Stimulated activated CD4-positive, alpha-beta T cell treated with anti-CD3 and anti-CD28 coated beads, Interleukin-4, amount 100 ng/mL, for 1 hour (primary cell): ENCODE results near the gene GFOD1.
"Not testable (repeated sequence)": the region's sequence is repeated elsewhere in the genome, so short reads cannot be mapped to it uniquely, and the experiment has no call there.

ENCODE experiments used
- DNase-seq: peaks from one replicate; pipeline ENCODE4 v3.0.0-alpha.2; 2020

The GFOD1 gene

GRCh38 chr6:13438126-13438525 lies 49.3 kb downstream of the GFOD1 start:
- no peak for DNase-seq

DNA sequence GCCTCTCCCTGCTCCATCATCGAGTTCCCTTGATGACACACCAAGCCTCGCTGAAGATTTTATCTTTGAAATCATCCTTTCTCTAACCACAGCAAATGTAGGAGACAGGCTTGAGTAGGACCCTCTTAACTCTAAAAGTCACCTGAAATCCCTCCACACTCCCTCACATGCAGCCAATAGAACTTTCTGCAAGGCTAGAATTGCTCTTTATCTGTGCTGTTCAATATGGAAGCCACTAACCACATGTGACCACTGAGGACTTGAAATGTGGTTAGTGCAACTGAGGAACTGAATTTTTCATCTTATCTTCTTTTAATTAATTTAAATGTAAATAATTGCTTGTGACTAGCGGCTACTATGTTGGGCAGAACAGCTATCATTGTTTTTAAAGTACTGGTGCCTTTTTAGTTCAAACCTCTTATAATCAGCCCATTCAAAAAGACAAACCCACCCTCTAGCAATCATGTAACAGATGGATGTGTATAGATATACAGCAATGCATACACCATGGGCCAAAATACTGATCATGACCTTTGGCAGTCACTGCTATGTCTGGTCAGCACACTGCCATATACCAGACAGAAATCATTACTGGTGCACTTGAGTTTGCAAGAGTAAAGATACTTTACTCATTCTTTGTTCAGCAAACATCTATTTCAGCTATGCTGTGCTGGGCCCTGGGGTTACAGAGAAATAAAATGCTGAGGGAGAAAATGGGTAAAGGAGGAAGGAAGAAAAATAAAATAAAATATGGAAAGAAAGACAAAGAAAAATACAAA lies 50.0 kb downstream of the GFOD1 start:
- DNase-seq: no peak

DNA sequence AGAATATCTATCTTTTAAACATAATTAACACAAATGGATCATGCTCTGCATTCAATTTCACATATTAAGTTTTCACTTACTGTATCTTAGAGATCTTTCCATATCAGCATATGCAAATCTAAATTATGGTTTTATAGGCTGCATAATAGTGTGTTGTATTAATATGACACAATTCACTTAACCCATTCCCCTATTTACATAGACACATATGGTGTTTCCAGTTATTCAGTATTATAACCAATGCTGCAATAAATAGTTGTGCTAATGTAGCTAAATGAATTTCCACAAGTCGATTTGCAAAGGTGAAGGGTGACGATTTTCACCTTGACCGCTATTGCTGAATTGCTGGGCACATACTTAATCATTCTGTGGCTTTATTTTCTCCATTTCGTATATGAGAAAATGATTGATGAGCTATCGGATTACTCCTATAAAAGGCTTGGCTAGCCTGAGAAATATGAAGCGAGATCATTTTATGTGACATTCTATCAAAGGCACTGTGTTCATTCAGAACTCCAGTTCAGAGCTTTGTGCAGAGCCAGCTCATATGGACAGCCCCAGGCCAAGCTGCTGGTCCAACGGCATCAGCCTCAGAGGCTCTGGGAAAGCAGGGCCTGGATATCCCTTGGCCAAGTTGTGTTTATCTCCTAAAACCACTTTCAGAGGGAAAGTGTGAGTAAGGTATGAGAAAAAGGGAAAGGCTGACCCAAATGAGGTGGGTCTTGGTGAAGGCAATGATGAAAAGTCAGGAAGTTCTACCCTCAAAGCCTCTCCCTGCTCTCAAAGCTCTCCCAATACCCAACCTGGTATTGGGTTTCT lies 50.8 kb downstream of the GFOD1 start:
- no peak for DNase-seq

DNA sequence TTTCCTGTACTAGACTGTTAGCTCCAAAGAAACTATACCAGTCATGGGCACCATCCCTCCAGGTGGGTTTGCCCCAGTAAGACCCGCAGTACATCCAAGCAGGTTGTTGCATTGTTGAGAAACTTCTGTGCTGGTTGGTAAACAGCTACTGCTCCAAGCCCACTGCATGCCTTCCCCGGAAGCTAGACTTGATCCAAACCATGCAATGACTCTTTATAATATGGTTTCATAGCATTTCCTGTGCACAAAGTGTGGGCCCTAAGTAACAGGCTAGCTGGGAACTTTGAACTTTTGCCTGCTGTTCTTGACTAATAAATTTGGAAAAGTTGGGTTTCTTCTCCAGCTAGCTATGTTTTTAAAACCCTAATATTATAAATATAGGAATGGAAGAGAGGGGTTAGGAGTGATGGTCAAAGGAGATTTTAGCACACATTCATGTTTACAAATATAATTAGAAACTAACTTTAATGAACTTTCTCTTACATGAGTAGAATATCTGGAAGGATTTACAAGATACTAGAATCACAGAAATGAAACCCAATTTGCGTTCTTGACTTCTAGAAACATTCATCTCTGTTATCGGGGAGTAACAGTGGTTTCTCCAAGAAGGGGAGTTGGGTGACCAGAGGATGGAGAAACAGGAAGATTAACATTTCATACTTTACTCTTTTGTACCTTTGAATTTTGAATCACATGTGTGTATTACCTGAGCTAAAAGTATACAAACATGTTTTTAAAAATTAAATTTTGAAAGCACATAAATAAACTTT lies 51.7 kb downstream of the GFOD1 start:
- DNase-seq: no peak

DNA sequence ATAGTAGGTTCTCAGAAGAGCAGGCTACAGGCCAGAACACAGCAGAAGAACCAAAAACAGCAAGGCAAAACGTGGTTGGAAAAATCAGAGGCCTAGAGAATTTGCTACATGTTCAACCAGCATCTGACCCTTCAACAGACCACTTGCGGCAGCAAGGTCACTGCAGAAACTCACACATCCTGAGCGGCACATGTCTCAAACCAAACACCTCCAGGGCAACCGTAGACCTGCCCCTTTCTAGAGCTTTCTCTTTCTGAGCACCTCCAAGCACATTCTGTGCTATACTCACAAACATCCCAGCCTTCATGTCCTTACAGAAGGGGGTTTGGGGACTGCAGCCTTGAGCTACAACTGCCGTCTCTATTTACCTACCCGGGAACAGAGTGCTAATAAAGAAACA lies 52.6 kb downstream of the GFOD1 start:
- DNase-seq: no peak

DNA sequence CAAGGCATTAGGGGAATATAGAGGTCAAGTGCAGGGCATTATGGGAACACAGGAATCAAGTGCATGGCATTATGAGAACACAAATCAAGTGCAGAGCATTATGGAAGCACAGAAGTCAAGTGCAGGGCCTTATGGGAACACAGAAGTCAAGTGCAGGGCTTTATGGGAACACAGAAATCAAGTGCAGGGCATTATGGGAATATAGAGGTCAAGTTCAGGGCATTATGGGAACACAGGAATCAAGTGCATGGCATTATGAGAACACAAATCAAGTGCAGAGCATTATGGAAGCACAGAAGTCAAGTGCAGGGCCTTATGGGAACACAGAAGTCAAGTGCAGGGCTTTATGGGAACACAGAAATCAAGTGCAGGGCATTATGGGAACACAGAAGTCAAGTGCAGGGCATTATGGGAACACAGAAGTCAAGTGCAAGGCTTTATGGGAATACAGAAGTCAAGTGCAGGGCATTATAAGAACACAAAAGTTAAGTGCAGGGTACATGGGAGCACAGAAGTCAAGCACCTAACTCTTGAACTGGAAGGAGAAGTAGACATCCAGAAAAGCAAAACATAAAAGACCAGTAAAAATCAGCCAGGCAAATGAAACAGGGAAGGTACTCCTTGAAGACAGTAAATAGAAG lies 53.1 kb downstream of the GFOD1 start:
- not testable (repeated sequence) for DNase-seq

DNA sequence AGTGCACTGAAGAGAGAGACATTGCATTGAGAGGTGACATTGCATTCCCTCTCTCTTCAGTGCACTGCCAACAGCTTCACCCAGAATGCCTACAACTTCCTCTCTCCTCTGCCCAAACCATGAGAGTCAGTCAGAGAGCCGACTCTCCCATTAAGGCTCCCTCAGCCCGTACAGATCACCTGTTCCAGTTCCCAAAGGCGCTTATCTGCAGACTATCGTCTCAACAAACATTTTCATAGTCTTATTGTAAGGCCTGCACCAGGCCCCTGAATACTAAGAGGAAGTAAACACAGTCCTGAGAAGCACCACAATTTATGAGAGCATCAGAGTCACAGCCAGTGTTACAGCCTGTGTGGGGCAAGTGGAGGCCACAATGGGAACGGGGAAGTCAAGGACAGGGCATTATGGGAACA lies 53.7 kb downstream of the GFOD1 start:
- no peak for DNase-seq

GRCh38 chr6:13432526-13433184 lies 54.7 kb downstream of the GFOD1 start:
- no peak for DNase-seq

DNA sequence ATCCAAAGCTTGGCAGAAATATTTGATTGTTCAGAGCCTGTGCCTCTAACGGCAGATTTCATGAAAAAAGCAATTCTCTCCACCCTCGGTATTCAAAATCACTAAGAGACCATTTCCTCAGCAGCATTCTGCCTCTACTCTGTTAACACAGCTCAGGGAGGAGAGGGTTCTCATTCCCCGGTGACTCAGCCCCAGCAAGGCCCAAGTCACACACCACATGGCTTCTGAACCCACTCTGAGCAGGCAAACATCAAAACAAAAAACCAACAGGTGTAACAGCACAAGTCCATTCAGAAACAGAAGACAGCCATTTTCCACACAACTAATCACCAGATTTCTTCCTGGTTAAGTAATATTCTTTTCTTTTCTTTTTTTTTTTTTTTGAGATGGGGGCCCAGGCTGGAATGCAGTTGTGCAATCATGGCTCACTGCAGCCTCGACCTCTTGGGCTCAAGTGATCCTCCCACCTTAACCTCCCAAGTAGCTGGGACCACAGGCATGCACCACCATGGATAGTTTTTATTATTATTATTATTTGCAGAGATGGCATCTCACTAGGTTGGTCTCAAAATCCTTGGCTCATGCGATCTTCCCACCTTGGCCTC lies 55.4 kb downstream of the GFOD1 start:
- DNase-seq: peak; percentile 28

DNA sequence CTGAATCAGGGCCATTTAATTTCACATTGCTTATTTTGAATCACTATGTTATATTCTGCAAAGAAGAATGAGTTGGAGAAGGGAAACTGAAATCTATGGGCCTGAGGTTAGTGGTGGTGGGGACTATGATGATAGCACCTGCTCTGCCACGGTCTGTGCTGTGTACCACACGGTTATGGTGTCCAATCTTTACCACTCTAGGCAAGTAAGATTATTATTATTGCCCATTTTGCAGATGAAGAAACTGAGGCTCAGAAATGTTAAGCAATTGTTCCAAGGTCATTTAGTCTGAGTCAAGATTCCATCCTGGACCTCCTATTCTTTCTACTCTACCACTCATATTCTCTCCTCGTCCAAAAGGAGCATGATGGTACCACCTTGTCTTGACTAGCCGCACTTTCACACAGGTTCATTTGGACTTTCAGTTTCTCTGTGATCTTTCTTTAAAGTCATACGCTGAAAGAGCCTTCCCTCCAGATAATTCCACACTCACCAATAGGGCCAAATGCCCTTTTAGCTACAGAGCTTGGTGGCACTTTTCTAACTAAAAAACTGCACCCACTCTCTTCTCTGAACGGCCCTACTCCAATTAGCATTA lies 56.2 kb downstream of the GFOD1 start:
- DNase-seq: no peak

- no peak for DNase-seq
Observed at GRCh38 chr6:13429406-13429753, 58.0 kb downstream of the GFOD1 start.

GRCh38 chr6:13428583-13429405 lies 58.6 kb downstream of the GFOD1 start:
- DNase-seq: no peak

DNA sequence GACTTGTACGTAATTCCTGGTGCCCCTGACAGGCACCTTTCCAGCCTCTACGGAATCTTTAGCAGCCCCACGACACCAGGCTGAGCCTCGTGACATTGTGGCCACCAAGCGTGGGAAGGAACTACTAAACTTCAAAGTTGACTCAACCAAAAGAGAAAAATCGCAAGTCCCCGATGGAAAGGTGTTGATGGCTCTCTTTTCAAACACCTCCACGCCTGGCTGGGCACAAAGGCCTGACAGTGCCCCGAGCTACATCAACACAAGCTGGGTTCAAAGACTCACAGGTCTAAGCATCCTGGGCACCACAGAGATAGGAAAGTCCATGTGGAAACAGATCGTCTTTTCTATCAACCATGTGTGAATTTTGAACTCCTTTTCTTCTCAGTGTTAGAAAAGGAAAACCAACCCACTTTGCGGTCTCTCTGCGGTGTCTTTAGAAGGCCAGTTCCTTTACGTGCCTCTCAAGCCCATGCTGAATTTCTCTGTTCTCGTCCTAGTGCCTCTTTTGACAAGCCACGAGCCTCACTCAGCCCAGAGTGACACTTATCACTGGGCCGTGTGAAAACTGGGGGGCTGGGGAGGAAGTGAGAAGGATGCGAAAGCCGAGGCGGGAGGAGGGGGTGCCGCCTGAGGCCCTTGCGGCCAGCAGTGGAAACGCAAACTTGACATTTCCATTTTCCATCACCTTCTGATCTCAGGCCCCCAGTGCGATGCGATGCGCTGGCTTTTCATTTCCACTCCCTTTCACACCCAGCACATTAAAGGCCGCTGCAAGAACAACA lies 59.4 kb downstream of the GFOD1 start:
- DNase-seq: peak; percentile 69

DNA sequence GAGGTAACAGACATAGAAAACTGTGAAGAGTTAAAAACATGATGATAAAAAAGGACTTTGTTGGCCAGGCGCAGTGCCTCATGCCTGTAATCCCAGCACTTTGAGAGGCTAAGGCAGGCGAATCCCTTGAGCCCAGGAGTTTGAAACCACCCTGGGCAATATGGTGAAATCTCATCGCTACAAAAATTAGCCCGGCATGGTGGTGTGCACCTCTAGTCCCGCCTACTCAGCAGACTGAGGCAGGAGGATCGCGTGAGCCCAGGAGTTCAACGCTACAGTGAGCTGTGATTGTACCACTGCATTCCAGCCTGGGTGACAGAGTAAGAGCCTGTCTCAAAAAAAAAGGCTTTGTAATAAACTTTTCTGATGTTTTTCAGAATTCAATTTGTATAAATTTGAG lies 60.1 kb downstream of the GFOD1 start:
- no peak for DNase-seq

DNA sequence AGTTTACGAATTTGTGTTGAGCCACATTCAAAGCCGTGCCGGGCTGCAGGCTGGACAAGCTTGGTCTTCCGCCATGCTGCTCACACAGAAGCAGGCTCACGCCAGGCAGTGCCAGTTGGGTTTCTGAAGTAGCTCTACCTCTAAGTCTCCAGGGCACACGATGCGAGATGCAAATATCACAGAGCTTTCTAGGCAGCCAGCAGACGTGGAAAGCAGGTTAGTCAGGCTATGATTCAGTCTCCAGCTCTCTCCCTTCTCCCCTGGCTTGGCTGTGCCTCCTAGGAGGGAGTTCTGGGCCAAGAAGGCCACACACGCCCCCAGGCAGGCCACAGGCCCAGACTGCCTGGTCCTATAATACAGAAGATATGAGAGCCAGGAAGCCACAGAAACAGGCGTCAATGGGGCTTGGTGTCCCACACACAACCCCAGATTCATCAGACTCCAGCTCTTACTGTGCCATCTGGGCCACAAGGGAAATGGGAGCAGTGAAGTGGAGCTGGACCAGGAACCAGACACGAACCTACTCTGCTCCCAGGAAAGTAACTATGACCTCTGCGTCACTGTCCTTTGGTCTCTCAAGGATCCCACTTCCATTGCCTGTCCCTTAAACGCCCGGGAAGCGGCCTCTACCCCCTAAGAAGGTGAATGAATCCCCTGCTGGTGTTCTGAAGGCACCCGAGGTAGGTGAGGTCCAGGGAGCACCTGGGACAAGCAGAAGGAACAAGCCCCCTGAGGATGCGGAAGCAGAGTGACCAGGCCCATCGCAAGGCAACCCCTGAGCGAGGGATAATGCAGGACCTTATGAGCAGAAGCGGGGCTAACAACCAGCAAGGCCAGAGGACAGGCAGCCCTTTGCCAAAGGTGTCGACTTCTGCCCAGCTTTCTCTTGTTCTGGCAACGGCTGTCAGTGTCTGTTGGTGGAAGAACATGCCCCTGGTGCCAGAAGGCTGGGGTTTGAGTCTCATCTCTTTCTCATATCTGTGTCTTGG lies 61.2 kb downstream of the GFOD1 start:
- DNase-seq: no peak

DNA sequence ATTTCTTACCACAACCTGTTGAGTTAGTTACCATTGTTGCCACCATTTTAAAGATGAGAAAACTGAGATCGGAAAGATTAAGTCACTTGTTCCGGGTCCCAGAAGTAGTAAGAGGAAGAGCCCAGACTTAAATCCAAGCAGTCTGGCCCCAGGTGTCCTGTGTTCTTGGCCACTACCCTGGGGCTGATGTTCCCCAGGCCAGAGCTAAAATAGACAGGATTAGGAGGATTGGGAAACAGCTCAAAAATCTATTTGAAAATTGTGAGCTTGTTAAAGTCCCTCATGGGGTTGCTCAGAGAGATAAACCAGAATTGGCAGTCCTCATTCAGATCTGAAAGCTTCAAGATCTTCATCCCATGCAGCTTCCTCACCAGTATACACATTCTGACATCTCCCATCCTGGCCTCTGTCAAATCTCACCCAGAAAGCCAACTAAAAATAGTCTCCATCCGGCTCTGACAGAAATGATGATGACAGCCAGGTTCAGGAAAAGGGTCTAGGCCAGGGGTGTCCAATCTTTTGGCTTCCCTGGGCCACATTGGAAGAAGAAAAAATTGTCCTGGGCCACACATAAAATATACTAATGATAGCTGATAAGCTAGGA lies 62.0 kb downstream of the GFOD1 start:
- DNase-seq: no peak

DNA sequence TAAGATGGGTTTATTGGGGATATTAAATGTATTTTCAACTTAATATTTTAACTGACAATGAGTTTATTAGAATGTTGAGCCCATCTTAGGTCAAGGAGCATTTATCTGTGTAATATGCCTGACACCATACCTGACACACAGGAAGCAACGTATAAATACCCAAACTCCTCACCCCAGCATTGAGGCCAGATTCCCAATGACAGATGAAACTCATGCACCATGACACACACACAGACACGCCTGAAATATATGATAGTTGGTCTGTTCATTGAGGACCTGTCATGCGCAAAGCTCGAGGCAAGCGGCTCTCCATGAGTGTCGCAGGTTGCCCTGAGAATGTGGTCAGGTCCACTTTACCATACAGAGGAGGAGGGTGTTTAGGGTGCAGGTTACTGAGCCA lies 64.1 kb downstream of the GFOD1 start:
- DNase-seq: no peak

GRCh38 chr6:13422681-13423221 lies 64.6 kb downstream of the GFOD1 start:
- no peak for DNase-seq
